ENCODE measurements around the gene NAA11. TPM values are rescaled to one million over a fixed set of nuclear protein-coding genes. Genes with fewer than 3 reads are reported as not detected.

NAA11 gene
- total and polyA plus RNA-seq, 7 experiments from 2014 or later, result not detected

DNA sequence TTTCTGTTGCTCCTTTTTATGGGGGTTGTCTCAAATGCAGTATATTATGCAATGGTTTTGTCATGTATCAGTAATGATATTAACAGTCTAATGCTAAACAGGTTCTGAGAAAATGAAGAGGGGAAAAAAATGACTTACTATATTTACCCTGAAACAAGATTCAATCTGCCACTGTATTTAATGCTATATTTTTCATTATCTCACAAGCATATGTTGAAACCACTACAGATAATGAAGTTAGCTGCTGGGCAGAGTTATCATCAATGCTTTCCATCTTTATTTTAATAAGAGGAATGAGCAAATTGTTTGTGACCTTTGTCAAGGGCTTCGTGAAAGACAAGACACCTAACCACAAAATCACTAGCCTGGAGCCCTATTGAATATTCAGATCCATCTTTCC, 32.6 kb upstream of the NAA11 start:
- ATAC-seq (no peak), DNase-seq (no peak)
- Mint-ChIP-seq H3K4me1 (no peaks in the 10 kb centered on the region), H3K27ac (no peak overlapping the region), H3K9me3 (peaks cover 0 to 4% (median 0%) of the 10 kb centered on the region in 11 donors), H3K27me3 (no peaks in the 10 kb centered on the region), H3K4me3 (no peak overlapping the region), H3K36me3 (no peaks in the 10 kb centered on the region)
- no peaks in the 10 kb centered on the region for H3K27me3 ChIP-seq (ENCODE audit: control insufficient read depth in 2 of 2, insufficient read depth in 2 of 2, low read length in 2 of 2)
- CTCF ChIA-PET, result no interaction called here
- H3K9me3 ChIP-seq (ENCODE audit: control insufficient read depth in 2 of 3, low read length in 3 of 3), result no peaks in the 10 kb centered on the region
- intact Hi-C loops (cut with micrococcal nuclease), result no loop called here
- H3K4me1 ChIP-seq (ENCODE audit: control insufficient read depth in 2 of 2, insufficient read depth in 2 of 2, low read length in 2 of 2), result no peaks in the 10 kb centered on the region
- POLR2A ChIA-PET, result no interaction called here
- no peaks in the 10 kb centered on the region for H3K36me3 ChIP-seq (ENCODE audit: control insufficient read depth in 2 of 3, insufficient read depth in 3 of 3, low read length in 3 of 3)
- H3K27ac ChIP-seq (ENCODE audit: low read depth, low read length), result no peak overlapping the region
- no peak overlapping the region for H3K4me3 ChIP-seq (ENCODE audit: low read length)

DNA sequence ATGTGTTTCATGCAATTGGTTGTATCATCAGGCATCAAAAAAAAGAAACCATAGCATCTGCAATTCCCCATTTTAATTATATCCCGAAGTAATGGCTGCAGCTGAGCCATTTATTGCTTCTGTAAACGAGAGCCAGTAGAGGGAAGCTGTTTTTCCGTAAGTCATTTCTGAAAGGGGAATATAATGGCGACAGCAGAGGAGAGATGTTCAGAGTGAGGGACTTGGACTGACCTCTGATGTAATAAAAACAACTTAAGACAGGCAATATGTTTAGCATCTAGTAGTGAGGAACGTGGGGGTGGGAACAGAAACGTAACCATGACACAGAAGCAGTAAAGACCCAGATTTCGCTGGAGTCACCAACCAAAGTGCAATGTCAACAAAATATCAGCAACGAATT, 31.5 kb upstream of the NAA11 start:
- Mint-ChIP-seq H3K4me3 (no peak overlapping the region), H3K27ac (no peak overlapping the region), H3K4me1 (no peaks in the 10 kb centered on the region), H3K36me3 (no peaks in the 10 kb centered on the region), H3K27me3 (no peaks in the 10 kb centered on the region), H3K9me3 (peaks cover 0 to 2% (median 0%) of the 10 kb centered on the region in 11 donors)
- Histone ChIP-seq H3K4me1 (ENCODE audit: control insufficient read depth in 2 of 2, insufficient read depth in 2 of 2, low read length in 2 of 2) (no peaks in the 10 kb centered on the region), H3K4me3 (ENCODE audit: low read length) (no peak overlapping the region), H3K27ac (ENCODE audit: low read depth, low read length) (no peak overlapping the region), H3K9me3 (ENCODE audit: control insufficient read depth in 2 of 3, low read length in 3 of 3) (no peaks in the 10 kb centered on the region), H3K36me3 (ENCODE audit: control insufficient read depth in 2 of 3, insufficient read depth in 3 of 3, low read length in 3 of 3) (no peaks in the 10 kb centered on the region), H3K27me3 (ENCODE audit: control insufficient read depth in 2 of 2, insufficient read depth in 2 of 2, low read length in 2 of 2) (no peaks in the 10 kb centered on the region)
- no peak for ATAC-seq
- intact Hi-C loops (cut with micrococcal nuclease), result no loop called here
- no peak for DNase-seq
- ChIA-PET POLR2A (no interaction called here), CTCF (no interaction called here)

GRCh38 chr4:79353075-79353474, 27.2 kb upstream of the NAA11 start:
- Histone ChIP-seq H3K27me3 (ENCODE audit: control insufficient read depth in 2 of 2, insufficient read depth in 2 of 2, low read length in 2 of 2) (no peaks in the 10 kb centered on the region), H3K4me1 (ENCODE audit: control insufficient read depth in 2 of 2, insufficient read depth in 2 of 2, low read length in 2 of 2) (no peaks in the 10 kb centered on the region), H3K27ac (ENCODE audit: low read depth, low read length) (no peak overlapping the region), H3K9me3 (ENCODE audit: control insufficient read depth in 2 of 3, low read length in 3 of 3) (no peaks in the 10 kb centered on the region), H3K4me3 (ENCODE audit: low read length) (no peak overlapping the region), H3K36me3 (ENCODE audit: control insufficient read depth in 2 of 3, insufficient read depth in 3 of 3, low read length in 3 of 3) (no peaks in the 10 kb centered on the region)
- Mint-ChIP-seq H3K27ac (no peak overlapping the region), H3K4me3 (no peak overlapping the region), H3K9me3 (peaks cover 0 to 19% (median 7%) of the 10 kb centered on the region in 11 donors), H3K27me3 (peaks cover 0 to 7% (median 0%) of the 10 kb centered on the region in 5 donors), H3K4me1 (no peaks in the 10 kb centered on the region), H3K36me3 (no peaks in the 10 kb centered on the region)
- DNase-seq, result no peak
- CTCF ChIA-PET, result no interaction called here
- POLR2A ChIA-PET, result no interaction called here
- intact Hi-C loops (cut with micrococcal nuclease), result no loop called here
- ATAC-seq, result no peak

DNA sequence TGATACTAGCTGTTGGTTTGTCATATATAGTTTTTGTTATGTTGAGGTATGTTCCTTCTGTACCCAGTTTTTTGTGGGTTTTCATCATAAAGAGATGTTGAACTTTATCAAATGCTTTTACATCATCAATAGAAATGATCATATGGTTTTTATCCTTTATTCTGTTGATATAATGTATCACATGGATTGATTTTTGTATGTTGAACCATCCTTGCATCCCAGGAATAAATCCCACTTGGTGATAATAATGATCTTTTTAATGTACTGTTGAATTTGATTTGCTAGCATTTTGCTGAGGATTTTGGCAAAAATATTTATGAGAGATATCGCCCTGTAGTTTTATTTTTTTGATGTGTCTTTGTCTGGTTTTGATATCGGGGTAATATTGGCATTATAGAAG, 22.5 kb upstream of the NAA11 start:
- no peak overlapping the region for H3K4me3 ChIP-seq (ENCODE audit: low read length)
- H3K36me3 Mint-ChIP-seq, result no peaks in the 10 kb centered on the region
- H3K27ac Mint-ChIP-seq, result no peak overlapping the region
- H3K4me1 ChIP-seq (ENCODE audit: control insufficient read depth in 2 of 2, insufficient read depth in 2 of 2, low read length in 2 of 2), result no peaks in the 10 kb centered on the region
- H3K27ac ChIP-seq (ENCODE audit: low read depth, low read length), result no peak overlapping the region
- ChIA-PET POLR2A (no interaction called here), CTCF (no interaction called here)
- H3K4me1 Mint-ChIP-seq, result no peaks in the 10 kb centered on the region
- DNase-seq (no peak), ATAC-seq (no peak)
- H3K36me3 ChIP-seq (ENCODE audit: control insufficient read depth in 2 of 3, insufficient read depth in 3 of 3, low read length in 3 of 3), result no peaks in the 10 kb centered on the region
- peaks cover 0 to 8% (median 0%) of the 10 kb centered on the region in 5 donors for H3K27me3 Mint-ChIP-seq
- H3K27me3 ChIP-seq (ENCODE audit: control insufficient read depth in 2 of 2, insufficient read depth in 2 of 2, low read length in 2 of 2), result no peaks in the 10 kb centered on the region
- peaks cover 5 to 41% (median 13%) of the 10 kb centered on the region in 11 donors for H3K9me3 Mint-ChIP-seq
- no peaks in the 10 kb centered on the region for H3K9me3 ChIP-seq (ENCODE audit: control insufficient read depth in 2 of 3, low read length in 3 of 3)
- H3K4me3 Mint-ChIP-seq, result no peak overlapping the region
- intact Hi-C loops (cut with micrococcal nuclease), result no loop called here

GRCh38 chr4:79341893-79342653, 16.2 kb upstream of the NAA11 start:
- Histone ChIP-seq H3K4me3 (ENCODE audit: low read length) (no peak overlapping the region), H3K9me3 (ENCODE audit: control insufficient read depth in 2 of 3, low read length in 3 of 3) (peaks cover 0 to 10% (median 0%) of the 10 kb centered on the region in 3 experiments), H3K27me3 (ENCODE audit: control insufficient read depth in 2 of 2, insufficient read depth in 2 of 2, low read length in 2 of 2) (no peaks in the 10 kb centered on the region), H3K36me3 (ENCODE audit: control insufficient read depth in 2 of 3, insufficient read depth in 3 of 3, low read length in 3 of 3) (no peaks in the 10 kb centered on the region), H3K27ac (ENCODE audit: low read depth, low read length) (no peak overlapping the region), H3K4me1 (ENCODE audit: control insufficient read depth in 2 of 2, insufficient read depth in 2 of 2, low read length in 2 of 2) (no peaks in the 10 kb centered on the region)
- ATAC-seq (no peak), DNase-seq (no peak)
- no peaks in the 10 kb centered on the region for H3K4me1 Mint-ChIP-seq
- H3K4me3 Mint-ChIP-seq, result no peak overlapping the region
- no peak overlapping the region for H3K27ac Mint-ChIP-seq
- H3K9me3 Mint-ChIP-seq, result peaks cover 8 to 51% (median 17%) of the 10 kb centered on the region in 11 donors
- ChIA-PET CTCF (no interaction called here), POLR2A (interaction anchor here (0.7 kb wide), 1 partner anchor 61 kb away, joined by 4 read pairs; no protein-coding TSS in a partner anchor)
- H3K27me3 Mint-ChIP-seq, result no peaks in the 10 kb centered on the region
- intact Hi-C loops (cut with micrococcal nuclease), result no loop called here
- peaks cover 0 to 4% (median 0%) of the 10 kb centered on the region in 5 donors for H3K36me3 Mint-ChIP-seq

- H3K27ac ChIP-seq (ENCODE audit: low read depth, low read length), result no peak overlapping the region
- ChIA-PET CTCF (no interaction called here), POLR2A (no interaction called here)
- Mint-ChIP-seq H3K9me3 (peaks cover 9 to 41% (median 17%) of the 10 kb centered on the region in 11 donors), H3K4me1 (no peaks in the 10 kb centered on the region), H3K4me3 (no peak overlapping the region), H3K36me3 (peaks cover 0 to 4% (median 0%) of the 10 kb centered on the region in 5 donors), H3K27me3 (no peaks in the 10 kb centered on the region), H3K27ac (no peak overlapping the region)
- peaks cover 0 to 10% (median 0%) of the 10 kb centered on the region in 3 experiments for H3K9me3 ChIP-seq (ENCODE audit: control insufficient read depth in 2 of 3, low read length in 3 of 3)
- no peaks in the 10 kb centered on the region for H3K36me3 ChIP-seq (ENCODE audit: control insufficient read depth in 2 of 3, insufficient read depth in 3 of 3, low read length in 3 of 3)
- DNase-seq (no peak), ATAC-seq (no peak)
- H3K4me1 ChIP-seq (ENCODE audit: control insufficient read depth in 2 of 2, insufficient read depth in 2 of 2, low read length in 2 of 2), result no peaks in the 10 kb centered on the region
- no peak overlapping the region for H3K4me3 ChIP-seq (ENCODE audit: low read length)
- intact Hi-C loops (cut with micrococcal nuclease), result no loop called here
- no peaks in the 10 kb centered on the region for H3K27me3 ChIP-seq (ENCODE audit: control insufficient read depth in 2 of 2, insufficient read depth in 2 of 2, low read length in 2 of 2)
Measured at GRCh38 chr4:79340568-79340967, 14.7 kb upstream of the NAA11 start.

DNA sequence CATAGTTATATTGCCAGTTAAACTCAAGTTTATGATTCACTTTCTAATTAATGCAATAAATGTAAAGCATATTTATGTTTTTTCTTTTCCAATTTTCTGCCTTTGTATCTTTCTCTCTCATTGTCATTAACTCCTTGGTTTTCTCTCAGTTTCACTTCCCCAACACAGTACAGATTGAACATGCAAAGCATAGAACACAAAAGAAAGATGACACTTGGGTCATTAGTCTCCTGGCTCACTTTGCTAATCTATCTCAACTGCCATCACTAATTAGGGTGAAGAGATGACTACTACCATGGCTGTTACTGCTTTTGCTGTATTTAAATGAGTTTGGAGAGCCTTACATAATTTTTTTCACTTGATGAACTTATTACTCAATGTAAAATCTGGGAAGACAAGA, 12.3 kb upstream of the NAA11 start:
- Mint-ChIP-seq H3K9me3 (peaks cover 6 to 27% (median 14%) of the 10 kb centered on the region in 11 donors), H3K4me3 (no peak overlapping the region), H3K27ac (no peak overlapping the region), H3K36me3 (peaks cover 0 to 4% (median 0%) of the 10 kb centered on the region in 5 donors), H3K4me1 (no peaks in the 10 kb centered on the region), H3K27me3 (peaks cover 0 to 1% (median 0%) of the 10 kb centered on the region in 5 donors)
- Histone ChIP-seq H3K36me3 (ENCODE audit: control insufficient read depth in 2 of 3, insufficient read depth in 3 of 3, low read length in 3 of 3) (no peaks in the 10 kb centered on the region), H3K4me3 (ENCODE audit: low read length) (no peak overlapping the region), H3K9me3 (ENCODE audit: control insufficient read depth in 2 of 3, low read length in 3 of 3) (peaks cover 0 to 10% (median 0%) of the 10 kb centered on the region in 3 experiments), H3K4me1 (ENCODE audit: control insufficient read depth in 2 of 2, insufficient read depth in 2 of 2, low read length in 2 of 2) (no peaks in the 10 kb centered on the region), H3K27me3 (ENCODE audit: control insufficient read depth in 2 of 2, insufficient read depth in 2 of 2, low read length in 2 of 2) (no peaks in the 10 kb centered on the region), H3K27ac (ENCODE audit: low read depth, low read length) (no peak overlapping the region)
- POLR2A ChIA-PET, result no interaction called here
- intact Hi-C loops (cut with micrococcal nuclease), result no loop called here
- CTCF ChIA-PET, result no interaction called here
- ATAC-seq (no peak), DNase-seq (no peak)

Measured in naive thymus-derived CD4-positive, alpha-beta T cell (primary cell).